Activated T-cell treated with anti-CD3 and anti-CD28 coated beads, Interleukin-2, amount 50 U/mL, for 24 hours (primary cell): ENCODE results near the gene C10orf105.

Experiments used
- DNase-seq: peaks from one replicate; pipeline ENCODE4 v3.0.0-alpha.2; 2020
- H3K27ac Mint-ChIP-seq: 2 replicates; pipeline ENCODE4 v1.8.0; 2020; ENCODE audit warnings: mild to moderate bottlenecking, mixed read lengths
- H3K27me3 Mint-ChIP-seq: 2 replicates; pipeline ENCODE4 v1.8.0; 2020; ENCODE audit warnings: mixed read lengths
- H3K36me3 Mint-ChIP-seq: 2 replicates; pipeline ENCODE4 v1.8.0; 2020; ENCODE audit warnings: low read depth, mixed read lengths
- H3K4me1 Mint-ChIP-seq: 2 replicates; pipeline ENCODE4 v1.8.0; 2020; ENCODE audit warnings: low read depth, mixed read lengths
- H3K4me3 Mint-ChIP-seq: 2 replicates; pipeline ENCODE4 v1.8.0; 2020; ENCODE audit warnings: mild to moderate bottlenecking, moderate library complexity, mixed read lengths
- H3K9me3 Mint-ChIP-seq: 2 replicates; pipeline ENCODE4 v1.8.0; 2020; ENCODE audit warnings: mixed read lengths

Gene C10orf105

DNA sequence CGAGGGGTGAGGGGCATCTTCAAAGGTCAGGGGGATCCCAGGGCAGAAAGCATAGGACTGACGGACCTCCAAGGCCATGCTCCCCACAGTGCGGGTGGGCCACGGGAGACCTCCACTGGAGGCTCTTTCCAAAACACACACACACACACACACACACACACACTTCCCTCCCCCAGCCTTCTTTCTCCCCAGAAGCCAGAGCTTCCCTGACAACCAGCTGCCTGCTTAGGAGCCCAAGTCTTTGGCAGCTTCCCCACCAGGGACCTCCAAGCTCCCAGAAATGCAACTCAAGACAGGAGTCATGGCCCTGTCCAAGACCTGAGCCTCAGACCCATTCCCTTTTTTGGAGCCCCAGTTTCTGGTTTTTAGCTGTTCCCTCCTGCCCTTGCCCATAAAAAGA is 710 bp upstream of the C10orf105 start:
- Mint-ChIP-seq H3K4me1 (peaks cover 52% of the 10 kb centered on the region), H3K36me3 (no peaks in the 10 kb centered on the region), H3K4me3 (no peak overlapping the region), H3K27me3 (no peaks in the 10 kb centered on the region), H3K27ac (peak overlapping the region; percentile 70), H3K9me3 (no peaks in the 10 kb centered on the region)
- DNase-seq, result no peak

GRCh38 chr10:71719042-71719441 is 536 bp downstream of the C10orf105 start:
- Mint-ChIP-seq H3K4me3 (no peak overlapping the region), H3K27me3 (no peaks in the 10 kb centered on the region), H3K4me1 (peaks cover 50% of the 10 kb centered on the region), H3K27ac (peak overlapping the region; percentile 50), H3K9me3 (no peaks in the 10 kb centered on the region), H3K36me3 (no peaks in the 10 kb centered on the region)
- no peak for DNase-seq

DNA sequence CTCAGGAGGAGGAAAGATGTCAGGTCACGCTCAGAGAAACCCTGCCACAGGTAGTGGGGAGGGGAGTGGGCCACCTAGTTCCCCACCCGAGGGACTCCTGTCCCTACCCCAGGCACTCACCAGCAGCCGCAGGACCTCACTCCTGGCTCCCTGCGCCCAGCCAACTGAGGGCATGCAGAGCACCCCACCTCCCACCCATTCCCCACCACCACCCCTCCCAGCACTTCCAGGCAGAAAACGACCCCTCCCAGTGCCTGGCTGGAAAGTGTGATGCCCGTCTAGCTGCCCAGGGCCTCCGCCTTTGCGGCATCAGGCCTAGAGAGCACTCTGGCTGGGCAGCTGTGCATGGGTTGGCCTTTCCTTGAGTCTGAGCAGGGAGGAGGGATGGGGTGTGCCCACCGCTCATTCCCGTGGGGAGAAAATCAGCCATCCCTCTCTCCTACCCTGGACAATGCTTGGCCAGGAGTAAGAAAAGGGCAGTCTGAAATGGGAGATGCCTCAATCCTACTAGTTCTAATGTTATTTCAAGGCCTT is 1.3 kb downstream of the C10orf105 start:
- no peak for DNase-seq
- H3K27me3 Mint-ChIP-seq, result no peaks in the 10 kb centered on the region
- H3K36me3 Mint-ChIP-seq, result no peaks in the 10 kb centered on the region
- H3K9me3 Mint-ChIP-seq, result no peaks in the 10 kb centered on the region
- no peak overlapping the region for H3K27ac Mint-ChIP-seq
- no peak overlapping the region for H3K4me3 Mint-ChIP-seq
- peaks cover 50% of the 10 kb centered on the region for H3K4me1 Mint-ChIP-seq

DNA sequence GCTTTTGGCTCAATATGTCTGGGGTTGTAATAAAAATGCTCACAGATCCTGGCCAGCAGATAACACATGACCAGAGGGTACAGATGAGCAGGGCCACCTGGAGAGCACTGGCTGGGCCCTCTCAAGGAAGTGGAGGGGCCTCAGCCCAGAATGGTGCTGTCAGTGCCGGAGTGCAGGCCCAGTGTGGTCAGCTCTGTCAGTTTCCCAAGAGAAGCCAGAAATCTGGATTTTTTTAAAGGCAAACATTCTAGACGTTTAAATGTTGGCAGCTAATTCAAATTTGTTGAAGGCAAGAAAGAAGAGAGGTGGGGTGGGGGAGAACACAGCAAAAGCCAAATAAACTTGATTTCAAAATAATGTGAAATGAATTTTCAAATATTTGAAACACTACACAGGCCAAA is 2.0 kb downstream of the C10orf105 start:
- peaks cover 50% of the 10 kb centered on the region for H3K4me1 Mint-ChIP-seq
- DNase-seq, result no peak
- H3K36me3 Mint-ChIP-seq, result no peaks in the 10 kb centered on the region
- H3K9me3 Mint-ChIP-seq, result no peaks in the 10 kb centered on the region
- H3K27ac Mint-ChIP-seq, result peak overlapping the region; percentile 59
- no peak overlapping the region for H3K4me3 Mint-ChIP-seq
- H3K27me3 Mint-ChIP-seq, result no peaks in the 10 kb centered on the region

DNA sequence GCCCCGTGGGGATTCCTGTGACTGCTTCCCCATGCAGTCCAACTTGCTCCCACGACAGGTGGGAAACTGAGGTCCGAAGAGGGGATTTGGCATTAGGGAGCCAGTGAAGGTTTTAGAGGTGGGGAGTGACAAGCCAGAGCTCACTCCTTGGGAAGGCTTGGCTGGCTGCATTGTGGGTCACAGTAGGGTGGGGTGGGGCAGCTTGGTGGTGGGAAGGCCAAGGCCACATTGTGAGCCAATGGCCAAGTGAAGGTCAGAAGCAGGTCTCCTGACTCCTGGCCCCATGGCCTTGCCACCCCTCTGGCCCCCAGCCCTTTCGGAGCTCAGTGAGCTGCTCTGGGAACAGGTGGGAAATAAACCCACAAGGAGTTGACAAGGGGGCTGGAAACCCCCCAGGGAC is 2.5 kb downstream of the C10orf105 start:
- Mint-ChIP-seq H3K36me3 (no peaks in the 10 kb centered on the region), H3K4me1 (peaks cover 52% of the 10 kb centered on the region), H3K9me3 (no peaks in the 10 kb centered on the region), H3K4me3 (no peak overlapping the region), H3K27me3 (no peaks in the 10 kb centered on the region), H3K27ac (peak overlapping the region; percentile 40)
- no peak for DNase-seq

DNA sequence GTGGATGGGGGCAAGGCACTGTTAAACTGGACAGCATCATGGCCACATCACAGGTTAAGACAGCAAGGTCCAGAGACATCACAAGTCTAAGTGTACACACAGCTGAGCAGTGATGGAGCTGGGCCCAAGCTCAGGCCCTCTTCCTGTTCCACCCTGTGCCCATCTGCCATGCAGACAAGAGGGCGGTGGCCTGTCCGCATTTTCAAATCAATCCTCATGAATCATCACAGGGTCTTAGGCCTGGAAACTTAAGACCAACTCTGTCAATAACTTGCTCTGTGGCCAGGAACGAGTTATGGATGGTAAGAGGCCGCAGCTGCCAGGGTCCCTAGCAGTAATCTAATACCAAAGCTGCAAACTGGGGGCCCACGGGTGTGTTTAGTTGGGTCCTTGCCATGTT is 3.2 kb downstream of the C10orf105 start:
- no peaks in the 10 kb centered on the region for H3K36me3 Mint-ChIP-seq
- H3K27me3 Mint-ChIP-seq, result no peaks in the 10 kb centered on the region
- H3K9me3 Mint-ChIP-seq, result no peaks in the 10 kb centered on the region
- H3K27ac Mint-ChIP-seq, result peak overlapping the region; percentile 11
- no peak for DNase-seq
- H3K4me1 Mint-ChIP-seq, result peaks cover 54% of the 10 kb centered on the region
- no peak overlapping the region for H3K4me3 Mint-ChIP-seq

DNA sequence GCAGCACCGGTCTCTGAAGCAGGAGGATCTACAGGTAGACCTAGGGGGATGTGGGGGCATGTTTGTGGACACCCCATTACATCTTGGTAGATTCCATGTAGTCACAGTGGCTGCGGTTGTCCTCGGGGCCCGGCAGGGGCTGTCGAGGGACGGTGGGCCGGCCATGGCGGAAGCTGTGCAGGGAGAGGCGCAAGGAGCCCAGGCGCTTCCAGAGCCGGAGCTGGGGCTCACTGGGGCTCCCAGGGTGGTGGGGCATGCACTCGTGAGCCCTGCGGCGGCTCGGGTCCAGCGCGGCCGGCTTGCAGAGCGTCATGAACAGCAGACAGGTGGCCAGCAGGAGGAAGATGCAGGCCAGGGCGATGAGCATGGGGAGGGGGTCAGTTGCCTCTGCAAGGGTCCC is 3.7 kb downstream of the C10orf105 start:
- no peaks in the 10 kb centered on the region for H3K27me3 Mint-ChIP-seq
- H3K9me3 Mint-ChIP-seq, result no peaks in the 10 kb centered on the region
- H3K4me1 Mint-ChIP-seq, result peaks cover 54% of the 10 kb centered on the region
- DNase-seq, result no peak
- H3K4me3 Mint-ChIP-seq, result no peak overlapping the region
- peak overlapping the region; percentile 77 for H3K27ac Mint-ChIP-seq
- no peaks in the 10 kb centered on the region for H3K36me3 Mint-ChIP-seq

GRCh38 chr10:71715026-71715425 is 4.6 kb downstream of the C10orf105 start:
- H3K27me3 Mint-ChIP-seq, result no peaks in the 10 kb centered on the region
- peak overlapping the region; percentile 10 for H3K4me3 Mint-ChIP-seq
- H3K36me3 Mint-ChIP-seq, result no peaks in the 10 kb centered on the region
- H3K27ac Mint-ChIP-seq, result peak overlapping the region; percentile 77
- no peak for DNase-seq
- peaks cover 54% of the 10 kb centered on the region for H3K4me1 Mint-ChIP-seq
- no peaks in the 10 kb centered on the region for H3K9me3 Mint-ChIP-seq

DNA sequence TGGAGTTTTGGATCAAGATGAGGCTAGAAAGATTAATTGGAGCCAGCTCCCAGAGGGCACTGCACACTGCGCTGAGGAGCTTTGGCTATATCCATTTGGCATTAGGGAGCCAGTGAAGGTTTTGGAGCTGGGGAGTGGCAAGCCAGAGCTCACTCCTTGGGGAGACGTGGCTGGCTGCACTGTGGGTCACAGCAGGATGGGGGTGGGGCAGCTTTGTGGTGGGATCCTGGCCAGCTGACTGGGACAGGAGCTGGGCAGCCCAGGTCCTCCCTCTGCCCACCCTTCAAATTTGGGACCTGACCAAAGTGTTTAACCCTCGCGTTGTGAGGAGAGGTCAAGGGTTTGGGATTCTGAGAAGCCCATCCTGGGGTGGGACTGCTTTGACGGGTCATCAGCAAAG is 5.0 kb downstream of the C10orf105 start:
- peaks cover 57% of the 10 kb centered on the region for H3K4me1 Mint-ChIP-seq
- H3K27me3 Mint-ChIP-seq, result no peaks in the 10 kb centered on the region
- no peak for DNase-seq
- peak overlapping the region; percentile 73 for H3K4me3 Mint-ChIP-seq
- peak overlapping the region; percentile 99 for H3K27ac Mint-ChIP-seq
- H3K36me3 Mint-ChIP-seq, result no peaks in the 10 kb centered on the region
- H3K9me3 Mint-ChIP-seq, result no peaks in the 10 kb centered on the region

DNA sequence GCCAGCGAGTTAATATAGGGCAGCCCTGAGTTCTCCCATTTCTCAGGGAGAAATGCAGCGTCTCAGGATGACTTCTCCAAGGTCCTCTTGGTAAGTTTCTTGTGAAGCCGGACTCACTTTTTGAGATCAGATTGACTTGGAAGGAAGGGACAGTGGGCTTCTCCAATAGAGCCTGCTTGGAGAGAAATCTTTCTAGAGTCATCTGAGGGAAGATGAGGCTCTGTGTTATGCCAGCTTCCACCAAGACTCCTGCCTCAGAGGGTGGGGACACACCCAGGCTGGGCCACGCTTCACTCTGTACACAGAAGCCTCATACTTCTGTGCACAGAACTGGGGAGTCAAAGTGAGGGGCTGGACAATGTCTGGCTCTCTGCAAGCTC is 5.6 kb downstream of the C10orf105 start:
- H3K9me3 Mint-ChIP-seq, result no peaks in the 10 kb centered on the region
- no peak for DNase-seq
- H3K4me1 Mint-ChIP-seq, result peaks cover 61% of the 10 kb centered on the region
- H3K27ac Mint-ChIP-seq, result peak overlapping the region; percentile 99
- peak overlapping the region; percentile 73 for H3K4me3 Mint-ChIP-seq
- H3K36me3 Mint-ChIP-seq, result no peaks in the 10 kb centered on the region
- no peaks in the 10 kb centered on the region for H3K27me3 Mint-ChIP-seq

DNA sequence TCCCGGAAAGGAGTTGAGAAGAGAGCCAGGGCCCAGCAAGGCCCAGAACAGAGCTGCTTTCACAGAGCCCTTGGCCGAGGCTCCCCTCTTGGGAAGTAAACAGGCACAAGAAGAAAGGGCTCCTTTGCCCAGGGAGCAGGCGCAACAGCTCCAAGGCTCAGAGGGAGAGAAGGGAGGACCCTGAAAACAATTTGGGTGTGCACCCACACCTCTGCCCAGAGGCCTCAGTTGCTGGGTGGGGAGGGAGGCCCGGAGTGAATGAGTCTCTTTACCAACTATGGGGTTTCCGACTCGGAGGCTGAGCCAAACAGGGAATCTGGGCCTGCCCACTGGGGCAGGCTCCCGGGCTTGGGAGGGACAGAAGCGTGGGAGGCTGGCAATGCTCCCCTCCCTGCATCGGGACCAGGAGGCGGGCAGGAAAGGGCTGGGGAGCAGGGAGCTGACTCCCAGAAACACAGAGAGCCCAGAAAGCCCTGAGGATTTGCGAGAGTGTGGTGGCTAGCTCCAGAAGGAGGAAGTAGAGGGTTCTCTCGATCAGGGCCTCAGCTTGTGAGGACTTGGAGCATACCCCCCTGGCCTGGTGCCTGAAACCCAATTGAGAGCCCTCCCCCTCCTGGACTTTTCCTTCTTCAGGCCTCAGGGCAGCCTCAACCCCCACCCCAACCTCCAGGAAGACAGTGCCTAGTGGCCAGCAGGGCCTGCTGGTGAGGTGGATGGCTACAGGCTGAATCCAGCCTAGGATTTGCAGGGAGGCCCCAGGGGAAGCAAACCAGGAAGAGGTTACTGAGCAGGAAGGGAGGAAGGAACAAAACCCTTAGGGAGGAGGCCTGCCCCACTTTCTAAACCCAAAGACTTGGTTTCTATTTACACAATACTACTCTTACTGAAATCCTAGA is 6.2 kb downstream of the C10orf105 start:
- Mint-ChIP-seq H3K27me3 (no peaks in the 10 kb centered on the region), H3K36me3 (no peaks in the 10 kb centered on the region), H3K4me3 (peak overlapping the region; percentile 73), H3K9me3 (no peaks in the 10 kb centered on the region), H3K4me1 (peaks cover 66% of the 10 kb centered on the region), H3K27ac (peak overlapping the region; percentile 99)
- DNase-seq, result peak; percentile 71

DNA sequence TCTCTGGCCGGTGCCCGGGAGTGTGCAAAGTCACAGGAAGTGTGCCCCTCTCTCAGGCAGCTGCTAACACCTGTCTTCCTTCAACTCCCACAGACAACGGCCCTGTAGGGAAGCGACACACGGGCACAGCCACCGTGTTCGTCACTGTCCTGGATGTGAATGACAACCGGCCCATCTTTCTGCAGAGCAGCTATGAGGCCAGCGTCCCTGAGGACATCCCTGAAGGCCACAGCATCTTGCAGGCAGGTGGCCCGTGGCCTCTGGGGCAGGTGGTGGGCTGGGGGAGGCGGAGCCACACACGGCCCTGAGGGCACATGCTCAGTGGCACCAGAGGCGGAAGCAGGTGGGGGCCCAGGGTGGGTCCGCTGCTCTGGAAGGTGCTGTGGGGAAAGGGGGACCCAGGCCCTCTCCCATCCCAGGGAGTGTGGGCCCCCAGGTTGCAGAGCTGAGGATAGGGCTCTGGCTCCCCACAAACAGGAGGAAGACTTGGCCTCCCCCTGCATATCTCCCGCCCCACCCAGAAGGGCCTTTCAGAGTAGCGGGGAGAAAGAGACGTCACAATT is 6.9 kb downstream of the C10orf105 start:
- H3K4me1 Mint-ChIP-seq, result peaks cover 72% of the 10 kb centered on the region

GRCh38 chr10:71712170-71712569 is 7.4 kb downstream of the C10orf105 start:
- H3K4me1 Mint-ChIP-seq, result peaks cover 72% of the 10 kb centered on the region
- no peaks in the 10 kb centered on the region for H3K36me3 Mint-ChIP-seq
- no peak overlapping the region for H3K4me3 Mint-ChIP-seq
- peak overlapping the region; percentile 99 for H3K27ac Mint-ChIP-seq
- DNase-seq, result no peak
- H3K27me3 Mint-ChIP-seq, result no peaks in the 10 kb centered on the region
- no peaks in the 10 kb centered on the region for H3K9me3 Mint-ChIP-seq

More for the DNA sequence above, 6.9 kb downstream of the C10orf105 start:
- Mint-ChIP-seq H3K4me3 (peak overlapping the region; percentile 73), H3K36me3 (no peaks in the 10 kb centered on the region), H3K27ac (peak overlapping the region; percentile 99), H3K27me3 (no peaks in the 10 kb centered on the region), H3K9me3 (no peaks in the 10 kb centered on the region)
- DNase-seq, result peak; percentile 69

- Mint-ChIP-seq H3K36me3 (no peaks in the 10 kb centered on the region), H3K4me3 (no peak overlapping the region), H3K27ac (peak overlapping the region; percentile 99), H3K27me3 (no peaks in the 10 kb centered on the region), H3K4me1 (peaks cover 68% of the 10 kb centered on the region), H3K9me3 (no peaks in the 10 kb centered on the region)
- no peak for DNase-seq
These were observed 8.4 kb downstream of the C10orf105 start for GRCh38 chr10:71711052-71711623.

DNA sequence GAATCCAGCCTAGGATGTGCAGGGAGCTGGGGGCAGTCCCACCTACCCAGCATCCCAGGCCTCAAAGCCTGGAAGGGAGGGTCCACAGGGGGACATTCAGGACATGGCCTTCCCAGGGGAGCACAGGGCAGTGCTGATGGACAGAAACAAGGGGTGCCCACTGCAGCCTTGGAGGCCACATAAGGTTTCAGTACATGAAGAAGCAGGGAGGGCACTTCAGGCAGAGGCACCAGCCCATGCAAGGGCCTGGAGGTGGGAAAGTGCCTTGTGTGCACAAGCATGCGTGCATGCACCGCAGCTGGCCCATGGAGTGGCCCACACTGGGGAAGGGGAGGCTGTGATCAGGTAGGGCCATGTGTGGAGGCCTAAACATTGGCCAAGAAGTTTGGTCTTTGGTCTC is 9.1 kb downstream of the C10orf105 start:
- H3K27me3 Mint-ChIP-seq, result no peaks in the 10 kb centered on the region
- H3K4me3 Mint-ChIP-seq, result no peak overlapping the region
- H3K27ac Mint-ChIP-seq, result peak overlapping the region; percentile 35
- no peak for DNase-seq
- no peaks in the 10 kb centered on the region for H3K9me3 Mint-ChIP-seq
- peaks cover 63% of the 10 kb centered on the region for H3K4me1 Mint-ChIP-seq
- no peaks in the 10 kb centered on the region for H3K36me3 Mint-ChIP-seq
